Fibroblast of mammary gland (primary cell): Measurements from ENCODE around the gene FAM177B.

Experiments used
- DNase-seq: peaks from one replicate; pipeline ENCODE4 v3.0.0-alpha.2; 2010; ENCODE audit warnings: low read depth
- H3K4me3 ChIP-seq: 2 replicates; pipeline ENCODE4 v1.5.1; 2011; ENCODE audit warnings: low read depth, mild to moderate bottlenecking, low read length, moderate library complexity; ENCODE audit not compliant: control insufficient read depth
- CTCF ChIP-seq: conservative IDR thresholded peaks from 2 replicates; pipeline ENCODE4 v1.5.1; 2011; ENCODE audit warnings: low read depth, low read length, inconsistent platforms; ENCODE audit not compliant: control insufficient read depth, insufficient read depth

FAM177B gene

GRCh38 chr1:222790520-222790919, 53.5 kb downstream of the FAM177B start:
- DNase-seq, result no peak
- no peak for TF ChIP-seq CTCF
- H3K4me3 ChIP-seq, result no peak overlapping the region

- no peak overlapping the region for H3K4me3 ChIP-seq
- DNase-seq, result no peak
- TF ChIP-seq CTCF, result no peak
These were observed 54.2 kb downstream of the FAM177B start for GRCh38 chr1:222791006-222791710.

DNA sequence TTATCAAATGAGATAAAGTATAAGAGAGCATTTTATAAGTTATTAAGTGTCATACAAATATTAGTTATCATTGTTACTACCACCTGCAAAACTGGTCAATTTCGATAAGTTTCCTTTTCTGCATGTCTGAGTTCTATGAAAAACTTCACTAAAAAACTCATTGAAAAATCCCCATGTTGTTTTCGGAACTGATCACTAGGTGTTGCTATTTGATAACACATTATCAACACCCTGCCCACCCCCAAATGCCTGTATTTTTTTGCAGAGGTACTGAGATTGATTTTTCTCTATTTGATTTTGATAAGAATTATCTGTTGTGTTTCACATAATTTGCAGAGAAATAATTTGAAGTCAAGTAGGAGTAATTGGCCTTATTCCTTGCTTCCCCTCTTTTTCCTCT, 55.7 kb downstream of the FAM177B start:
- no peak overlapping the region for H3K4me3 ChIP-seq
- TF ChIP-seq CTCF, result peak; percentile 58
- peak; percentile 42 for DNase-seq

- DNase-seq, result no peak
- no peak overlapping the region for H3K4me3 ChIP-seq
- peak; percentile 16 for TF ChIP-seq CTCF
These were observed 57.9 kb downstream of the FAM177B start for GRCh38 chr1:222794656-222795474.

- H3K4me3 ChIP-seq, result no peak overlapping the region
- DNase-seq, result peak; percentile 60
- no peak for TF ChIP-seq CTCF
These were observed 61.1 kb downstream of the FAM177B start for GRCh38 chr1:222798116-222798515.

DNA sequence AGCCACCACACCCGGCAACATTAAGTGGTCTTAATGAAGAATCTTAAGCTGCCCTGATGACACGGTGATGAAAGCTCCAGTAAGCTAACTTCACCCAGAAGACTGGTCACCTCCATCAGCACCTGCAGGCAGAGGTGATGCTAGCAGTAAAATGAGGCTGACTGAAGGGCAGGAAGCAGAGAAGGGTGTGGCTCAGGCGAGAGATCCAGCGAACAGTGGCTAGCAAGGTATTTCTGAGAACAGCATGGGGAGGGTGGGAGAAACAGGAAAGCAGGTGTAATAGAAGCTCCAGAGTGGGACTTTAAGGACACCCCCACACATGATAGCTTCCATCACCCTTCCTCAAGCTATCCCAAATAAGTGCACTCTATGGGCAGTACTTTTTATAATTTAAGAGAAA, 62.0 kb downstream of the FAM177B start:
- no peak for DNase-seq
- H3K4me3 ChIP-seq, result no peak overlapping the region
- no peak for TF ChIP-seq CTCF
